Endothelial cell (in vitro differentiated cells): ENCODE measurements around the gene NDUFB4. TPM values are rescaled to one million over a fixed set of nuclear protein-coding genes. Genes with fewer than 3 reads are reported as not detected.
"Not testable (repeated sequence)": the region's sequence is repeated elsewhere in the genome, so short reads cannot be mapped to it uniquely, and the experiment has no call there.

ENCODE experiments used
- DNase-seq: peaks from one replicate; pipeline ENCODE4 v3.0.0; 2021; ENCODE audit warnings: low spot score
- H3K27ac Mint-ChIP-seq: one replicate; pipeline ENCODE4 v1.8.0; 2021; ENCODE audit warnings: mixed read lengths, inconsistent platforms; ENCODE audit not compliant: unreplicated experiment
- H3K27me3 Mint-ChIP-seq: one replicate; pipeline ENCODE4 v1.8.0; 2021; ENCODE audit warnings: mild to moderate bottlenecking, moderate library complexity, mixed read lengths, inconsistent platforms; ENCODE audit not compliant: unreplicated experiment
- H3K36me3 Mint-ChIP-seq: one replicate; pipeline ENCODE4 v1.8.0; 2021; ENCODE audit warnings: mild to moderate bottlenecking, low read depth, mixed read lengths, inconsistent platforms; ENCODE audit not compliant: unreplicated experiment
- H3K4me1 Mint-ChIP-seq: one replicate; pipeline ENCODE4 v1.8.0; 2021; ENCODE audit warnings: mild to moderate bottlenecking, mixed read lengths, inconsistent platforms; ENCODE audit not compliant: unreplicated experiment
- H3K4me3 Mint-ChIP-seq: one replicate; pipeline ENCODE4 v1.8.0; 2021; ENCODE audit warnings: mild to moderate bottlenecking, mixed read lengths, inconsistent platforms; ENCODE audit not compliant: unreplicated experiment
- H3K9me3 Mint-ChIP-seq: one replicate; pipeline ENCODE4 v1.8.0; 2021; ENCODE audit warnings: mixed read lengths, inconsistent platforms; ENCODE audit not compliant: unreplicated experiment
- total RNA-seq: library from RNA; stranded (reverse); fragmentation: NEBNext Ultra II Directional; extraction: Animal tissue kit (Norgen Biotek cat#: 25700); gene quantifications from one replicate; pipeline ENCODE4 v1.2.1, GENCODE V29; 2021; ENCODE audit not compliant: unreplicated experiment
- TF ChIP-seq, protein P1 (sequence below): fragments of 200-600 bp; sonication (generic); IDR thresholded peaks from one replicate; pipeline ENCODE4 v1.5.0; 2021; ENCODE audit warnings: antibody characterized with exemption; ENCODE audit not compliant: unreplicated experiment

NDUFB4 gene
- total RNA-seq, 1 donor from 2014 or later = 92.6 TPM

DNA sequence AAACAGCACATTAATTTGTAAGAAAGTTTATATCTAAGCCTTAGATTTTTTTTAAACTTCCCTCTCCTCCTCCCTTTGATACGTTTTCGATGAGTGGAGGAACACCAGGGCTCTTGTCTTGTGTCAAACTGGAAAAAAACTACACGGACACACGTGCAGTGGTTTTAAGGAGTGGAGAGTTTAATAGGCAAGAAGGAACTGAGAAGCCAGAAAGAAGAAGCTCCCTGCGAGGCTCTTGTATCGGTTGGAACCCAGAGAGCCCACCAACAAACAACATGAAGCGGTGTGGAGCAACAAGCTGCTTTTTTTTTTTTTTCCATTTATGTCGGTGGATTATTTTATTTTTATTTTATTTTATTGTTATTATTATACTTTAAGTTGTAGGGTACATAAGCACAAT, 18.6 kb downstream of the NDUFB4 start:
- Mint-ChIP-seq H3K4me1 (no peaks in the 10 kb centered on the region), H3K9me3 (no peaks in the 10 kb centered on the region), H3K36me3 (peaks cover 3% of the 10 kb centered on the region), H3K27ac (no peak overlapping the region), H3K27me3 (peaks cover 5% of the 10 kb centered on the region), H3K4me3 (no peak overlapping the region)
- TF ChIP-seq, protein P1, sequence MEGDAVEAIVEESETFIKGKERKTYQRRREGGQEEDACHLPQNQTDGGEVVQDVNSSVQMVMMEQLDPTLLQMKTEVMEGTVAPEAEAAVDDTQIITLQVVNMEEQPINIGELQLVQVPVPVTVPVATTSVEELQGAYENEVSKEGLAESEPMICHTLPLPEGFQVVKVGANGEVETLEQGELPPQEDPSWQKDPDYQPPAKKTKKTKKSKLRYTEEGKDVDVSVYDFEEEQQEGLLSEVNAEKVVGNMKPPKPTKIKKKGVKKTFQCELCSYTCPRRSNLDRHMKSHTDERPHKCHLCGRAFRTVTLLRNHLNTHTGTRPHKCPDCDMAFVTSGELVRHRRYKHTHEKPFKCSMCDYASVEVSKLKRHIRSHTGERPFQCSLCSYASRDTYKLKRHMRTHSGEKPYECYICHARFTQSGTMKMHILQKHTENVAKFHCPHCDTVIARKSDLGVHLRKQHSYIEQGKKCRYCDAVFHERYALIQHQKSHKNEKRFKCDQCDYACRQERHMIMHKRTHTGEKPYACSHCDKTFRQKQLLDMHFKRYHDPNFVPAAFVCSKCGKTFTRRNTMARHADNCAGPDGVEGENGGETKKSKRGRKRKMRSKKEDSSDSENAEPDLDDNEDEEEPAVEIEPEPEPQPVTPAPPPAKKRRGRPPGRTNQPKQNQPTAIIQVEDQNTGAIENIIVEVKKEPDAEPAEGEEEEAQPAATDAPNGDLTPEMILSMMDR = no peak
- DNase-seq = no peak

GRCh38 chr3:120615847-120616609, 19.9 kb downstream of the NDUFB4 start:
- H3K36me3 Mint-ChIP-seq = peaks cover 3% of the 10 kb centered on the region
- DNase-seq = no peak
- H3K4me3 Mint-ChIP-seq = no peak overlapping the region
- peak overlapping the region; percentile 77 for H3K27ac Mint-ChIP-seq
- peaks cover 1% of the 10 kb centered on the region for H3K27me3 Mint-ChIP-seq
- H3K4me1 Mint-ChIP-seq = no peaks in the 10 kb centered on the region
- no peaks in the 10 kb centered on the region for H3K9me3 Mint-ChIP-seq
- TF ChIP-seq, protein P1 = no peak

GRCh38 chr3:120616745-120617144, 20.6 kb downstream of the NDUFB4 start:
- H3K36me3 Mint-ChIP-seq, H3K27me3 Mint-ChIP-seq, H3K4me3 Mint-ChIP-seq, H3K27ac Mint-ChIP-seq, H3K9me3 Mint-ChIP-seq, H3K4me1 Mint-ChIP-seq, DNase-seq: not testable (repeated sequence)

DNA sequence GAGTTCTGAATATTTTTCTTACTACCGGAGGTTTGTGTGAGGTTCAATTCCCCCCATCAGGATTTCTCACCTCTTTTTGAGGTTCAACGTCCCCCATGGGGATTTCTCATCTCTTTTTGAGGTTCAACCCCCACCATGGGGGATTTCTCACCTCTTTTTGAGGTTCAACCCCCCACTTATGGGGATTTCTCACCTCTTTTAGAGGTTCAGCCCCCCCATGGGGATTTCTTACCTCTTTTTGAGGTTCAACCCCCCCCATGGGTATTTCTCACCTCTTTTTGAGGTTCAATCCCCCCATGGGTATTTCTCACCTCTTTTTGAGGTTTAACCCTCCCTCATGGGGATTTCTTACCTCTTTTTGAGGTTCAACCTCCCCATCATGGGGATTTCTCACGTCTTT, 26.3 kb downstream of the NDUFB4 start:
- Mint-ChIP-seq H3K27ac (no peak overlapping the region), H3K4me3 (no peak overlapping the region), H3K9me3 (peaks cover 12% of the 10 kb centered on the region), H3K36me3 (peaks cover 10% of the 10 kb centered on the region), H3K4me1 (no peaks in the 10 kb centered on the region), H3K27me3 (peaks cover 5% of the 10 kb centered on the region)
- TF ChIP-seq, protein P1 = no peak
- no peak for DNase-seq

- Mint-ChIP-seq H3K4me1 (no peaks in the 10 kb centered on the region), H3K27ac (peak overlapping the region; percentile 67), H3K9me3 (peaks cover 12% of the 10 kb centered on the region), H3K36me3 (peaks cover 10% of the 10 kb centered on the region), H3K4me3 (peak overlapping the region; percentile 56), H3K27me3 (peaks cover 5% of the 10 kb centered on the region)
- no peak for DNase-seq
- TF ChIP-seq, protein P1 = no peak
These were observed 27.0 kb downstream of the NDUFB4 start for GRCh38 chr3:120622870-120623726.
